ENCODE measurements around the gene R3HDM4.

DNA sequence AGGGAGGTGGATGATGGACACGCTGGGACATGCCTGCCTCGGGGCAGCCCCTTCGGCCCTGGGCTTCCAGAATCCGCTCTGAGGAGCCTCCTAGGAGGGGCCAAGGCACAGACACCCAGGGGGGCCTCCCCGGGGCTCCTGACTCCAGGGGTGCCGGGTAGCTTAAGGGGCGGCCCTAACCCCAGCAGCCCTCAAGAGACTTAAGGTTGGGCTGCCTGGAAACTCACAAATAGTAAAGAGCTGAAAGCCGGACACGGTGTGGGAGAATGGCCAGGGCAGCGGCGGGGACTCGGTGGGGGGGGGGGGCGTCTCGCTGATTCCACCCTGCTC lies 20.5 kb upstream of the R3HDM4 start:
- TF ChIP-seq NR2C2 (IDR thresholded peaks at IDR 0.05; ENCODE audit: borderline replicate concordance, control insufficient read depth, insufficient read length, low read depth) (no peak), RCOR1 (conservative IDR thresholded peaks at IDR 0.05; ENCODE audit: low read depth, low read length) (no peak), EZH2 (IDR thresholded peaks at IDR 0.05; ENCODE audit: borderline replicate concordance, control insufficient read depth, low read depth, low read length) (no peak)
- TF ChIP-seq, protein P1, sequence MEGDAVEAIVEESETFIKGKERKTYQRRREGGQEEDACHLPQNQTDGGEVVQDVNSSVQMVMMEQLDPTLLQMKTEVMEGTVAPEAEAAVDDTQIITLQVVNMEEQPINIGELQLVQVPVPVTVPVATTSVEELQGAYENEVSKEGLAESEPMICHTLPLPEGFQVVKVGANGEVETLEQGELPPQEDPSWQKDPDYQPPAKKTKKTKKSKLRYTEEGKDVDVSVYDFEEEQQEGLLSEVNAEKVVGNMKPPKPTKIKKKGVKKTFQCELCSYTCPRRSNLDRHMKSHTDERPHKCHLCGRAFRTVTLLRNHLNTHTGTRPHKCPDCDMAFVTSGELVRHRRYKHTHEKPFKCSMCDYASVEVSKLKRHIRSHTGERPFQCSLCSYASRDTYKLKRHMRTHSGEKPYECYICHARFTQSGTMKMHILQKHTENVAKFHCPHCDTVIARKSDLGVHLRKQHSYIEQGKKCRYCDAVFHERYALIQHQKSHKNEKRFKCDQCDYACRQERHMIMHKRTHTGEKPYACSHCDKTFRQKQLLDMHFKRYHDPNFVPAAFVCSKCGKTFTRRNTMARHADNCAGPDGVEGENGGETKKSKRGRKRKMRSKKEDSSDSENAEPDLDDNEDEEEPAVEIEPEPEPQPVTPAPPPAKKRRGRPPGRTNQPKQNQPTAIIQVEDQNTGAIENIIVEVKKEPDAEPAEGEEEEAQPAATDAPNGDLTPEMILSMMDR (IDR thresholded peaks at IDR 0.05 in 2 of 3, conservative IDR thresholded peaks at IDR 0.05 in 1 of 3; ENCODE audit: control insufficient read depth in 2 of 3, extremely low read depth in 1 of 3, insufficient read depth in 1 of 3, low read depth in 3 of 3, low read length in 3 of 3), result no peak
- TF ChIP-seq, protein P2, sequence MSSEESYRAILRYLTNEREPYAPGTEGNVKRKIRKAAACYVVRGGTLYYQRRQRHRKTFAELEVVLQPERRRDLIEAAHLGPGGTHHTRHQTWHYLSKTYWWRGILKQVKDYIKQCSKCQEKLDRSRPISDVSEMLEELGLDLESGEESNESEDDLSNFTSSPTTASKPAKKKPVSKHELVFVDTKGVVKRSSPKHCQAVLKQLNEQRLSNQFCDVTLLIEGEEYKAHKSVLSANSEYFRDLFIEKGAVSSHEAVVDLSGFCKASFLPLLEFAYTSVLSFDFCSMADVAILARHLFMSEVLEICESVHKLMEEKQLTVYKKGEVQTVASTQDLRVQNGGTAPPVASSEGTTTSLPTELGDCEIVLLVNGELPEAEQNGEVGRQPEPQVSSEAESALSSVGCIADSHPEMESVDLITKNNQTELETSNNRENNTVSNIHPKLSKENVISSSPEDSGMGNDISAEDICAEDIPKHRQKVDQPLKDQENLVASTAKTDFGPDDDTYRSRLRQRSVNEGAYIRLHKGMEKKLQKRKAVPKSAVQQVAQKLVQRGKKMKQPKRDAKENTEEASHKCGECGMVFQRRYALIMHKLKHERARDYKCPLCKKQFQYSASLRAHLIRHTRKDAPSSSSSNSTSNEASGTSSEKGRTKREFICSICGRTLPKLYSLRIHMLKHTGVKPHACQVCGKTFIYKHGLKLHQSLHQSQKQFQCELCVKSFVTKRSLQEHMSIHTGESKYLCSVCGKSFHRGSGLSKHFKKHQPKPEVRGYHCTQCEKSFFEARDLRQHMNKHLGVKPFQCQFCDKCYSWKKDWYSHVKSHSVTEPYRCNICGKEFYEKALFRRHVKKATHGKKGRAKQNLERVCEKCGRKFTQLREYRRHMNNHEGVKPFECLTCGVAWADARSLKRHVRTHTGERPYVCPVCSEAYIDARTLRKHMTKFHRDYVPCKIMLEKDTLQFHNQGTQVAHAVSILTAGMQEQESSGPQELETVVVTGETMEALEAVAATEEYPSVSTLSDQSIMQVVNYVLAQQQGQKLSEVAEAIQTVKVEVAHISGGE (CRISPR knock-in tag; IDR thresholded peaks at IDR 0.05), result no peak

Measured in GM12878 (cell line).